GM04503 (cell line): ENCODE measurements around the gene FAM200B.
A peak's percentile ranks its signal among the peaks of the same experiment; 100 is the strongest.
"Not testable (repeated sequence)": the region's sequence is repeated elsewhere in the genome, so short reads cannot be mapped to it uniquely, and the experiment has no call there.

Source experiments
- DNase-seq: peaks from one replicate; pipeline ENCODE4 v3.0.0-alpha.2; 2012; ENCODE audit warnings: low read depth

FAM200B gene

GRCh38 chr4:15695729-15696128 lies 14.1 kb downstream of the FAM200B start:
- DNase-seq, result no peak

- no peak for DNase-seq
These were observed 15.2 kb downstream of the FAM200B start for GRCh38 chr4:15696866-15697265.

- no peak for DNase-seq
These were observed 21.3 kb downstream of the FAM200B start, which contains the start of gene BST1 for GRCh38 chr4:15702941-15703403. Gene BST1 (plus strand): TSS chr4:15703065. CDS start chr4:15703145, 80 bp downstream.

GRCh38 chr4:15703439-15703838 lies 21.8 kb downstream of the FAM200B start:
- DNase-seq, result no peak

GRCh38 chr4:15704129-15704528 lies 22.5 kb downstream of the FAM200B start:
- no peak for DNase-seq

- DNase-seq, result no peak
These were observed 25.2 kb downstream of the FAM200B start for GRCh38 chr4:15706646-15707362.

GRCh38 chr4:15707363-15707715 lies 25.7 kb downstream of the FAM200B start:
- DNase-seq, result no peak

GRCh38 chr4:15711762-15712161 lies 30.1 kb downstream of the FAM200B start:
- no peak for DNase-seq

GRCh38 chr4:15712214-15712613 lies 30.6 kb downstream of the FAM200B start:
- DNase-seq, result no peak

- no peak for DNase-seq
These were observed 32.5 kb downstream of the FAM200B start for GRCh38 chr4:15714141-15714540.

GRCh38 chr4:15714646-15715435 lies 33.2 kb downstream of the FAM200B start:
- DNase-seq, result no peak

- DNase-seq, result no peak
These were observed 34.5 kb downstream of the FAM200B start for GRCh38 chr4:15716115-15716514.

GRCh38 chr4:15717086-15717485 lies 35.5 kb downstream of the FAM200B start:
- DNase-seq, result peak; percentile 39

GRCh38 chr4:15717657-15718416 lies 36.2 kb downstream of the FAM200B start:
- DNase-seq, result no peak

GRCh38 chr4:15718465-15718864 lies 36.8 kb downstream of the FAM200B start:
- DNase-seq, result no peak

- no peak for DNase-seq
These were observed 37.3 kb downstream of the FAM200B start for GRCh38 chr4:15718959-15719358.

GRCh38 chr4:15719506-15719905 lies 37.9 kb downstream of the FAM200B start:
- DNase-seq, result no peak

GRCh38 chr4:15720851-15721250 lies 39.2 kb downstream of the FAM200B start:
- no peak for DNase-seq

GRCh38 chr4:15725608-15726007 lies 44.0 kb downstream of the FAM200B start:
- DNase-seq, result no peak

- DNase-seq, result no peak
These were observed 48.4 kb downstream of the FAM200B start for GRCh38 chr4:15729910-15730533.

GRCh38 chr4:15733061-15733460 lies 51.4 kb downstream of the FAM200B start:
- DNase-seq, result not testable (repeated sequence)

GRCh38 chr4:15735536-15735935 lies 53.9 kb downstream of the FAM200B start:
- no peak for DNase-seq
